CD14-positive monocyte (primary cell): ENCODE results near the gene DPP7. TPM values are rescaled to one million over a fixed set of nuclear protein-coding genes. Genes with fewer than 3 reads are reported as not detected.

Experiments used
- DNase-seq, 3 donors: peaks; one replicate each; pipeline ENCODE4 v3.0.0-alpha.2; 2011 to 2022
- H2AFZ ChIP-seq: 2 replicates; pipeline ENCODE4 v1.6.0; 2012; ENCODE audit warnings: mild to moderate bottlenecking, low read depth, low read length, inconsistent platforms; ENCODE audit not compliant: insufficient read depth, poor library complexity, severe bottlenecking
- H3K27ac ChIP-seq, 2 donors: 1 replicate in 1 of 2; 2 replicates in 1 of 2; pipeline ENCODE4 v1.5.1; 2012 to 2013; ENCODE audit warnings: low read length in 2 of 2, control low read depth in 1 of 2, inconsistent platforms in 1 of 2, low read depth in 1 of 2, mild to moderate bottlenecking in 1 of 2
- H3K27me3 ChIP-seq, 2 donors: one replicate each; pipeline versions ENCODE4 v1.6.0 to v1.6.1; 2011 to 2013; ENCODE audit warnings: low read length in 2 of 2; ENCODE audit not compliant: control insufficient read depth in 2 of 2, insufficient read depth in 2 of 2
- H3K36me3 ChIP-seq, 2 donors: replicated peaks in 1 of 2; 1 replicate in 1 of 2; 2 replicates in 1 of 2; pipeline versions ENCODE4 v1.5.1 to v1.6.1; 2012 to 2013; ENCODE audit warnings: low read length in 2 of 2, control low read depth in 1 of 2, inconsistent platforms in 1 of 2, mild to moderate bottlenecking in 1 of 2; ENCODE audit not compliant: insufficient read depth in 2 of 2, control insufficient read depth in 1 of 2
- H3K4me1 ChIP-seq, 2 donors: 1 replicate in 1 of 2; 2 replicates in 1 of 2; pipeline versions ENCODE4 v1.5.1 to v1.6.1; 2012 to 2013; ENCODE audit warnings: low read length in 2 of 2, control low read depth in 1 of 2, inconsistent platforms in 1 of 2, mild to moderate bottlenecking in 1 of 2, moderate library complexity in 1 of 2; ENCODE audit not compliant: insufficient read depth in 2 of 2, control insufficient read depth in 1 of 2
- H3K4me2 ChIP-seq: replicated peaks from 2 replicates; pipeline ENCODE3; 2012; ENCODE audit warnings: low read length, moderate library complexity, mild to moderate bottlenecking; ENCODE audit not compliant: poor library complexity, severe bottlenecking; ENCODE audit errors: extremely low read depth
- H3K4me3 ChIP-seq, 3 experiments: fragments of 200-600 bp in 1 of 3; sonication (generic) in 1 of 3; replicated peaks in 1 of 3; 1 replicate in 2 of 3; 2 replicates in 1 of 3; pipeline ENCODE4 v1.5.1; 2011 to 2013; ENCODE audit warnings: low read length in 3 of 3, mild to moderate bottlenecking in 3 of 3, control low read depth in 2 of 3, low read depth in 2 of 3, inconsistent platforms in 1 of 3, moderate library complexity in 1 of 3
- H3K79me2 ChIP-seq: 2 replicates; pipeline ENCODE4 v1.6.0; 2012; ENCODE audit warnings: mild to moderate bottlenecking, control low read depth, inconsistent platforms, low read length, moderate library complexity; ENCODE audit not compliant: insufficient read depth
- H3K9ac ChIP-seq: 2 replicates; pipeline ENCODE4 v1.6.0; 2017; ENCODE audit warnings: low read length, mild to moderate bottlenecking; ENCODE audit not compliant: insufficient read depth, poor library complexity, severe bottlenecking
- H3K9me3 ChIP-seq, 2 donors: replicated peaks in 1 of 2; 1 replicate in 1 of 2; 2 replicates in 1 of 2; pipeline versions ENCODE4 v1.5.1 to v1.6.1; 2012 to 2013; ENCODE audit warnings: low read length in 2 of 2, control low read depth in 1 of 2; ENCODE audit not compliant: control insufficient read depth in 1 of 2, insufficient read depth in 1 of 2
- H4K20me1 ChIP-seq: 2 replicates; pipeline ENCODE4 v1.6.0; 2012; ENCODE audit warnings: mild to moderate bottlenecking, low read length, control low read depth, moderate library complexity; ENCODE audit not compliant: insufficient read depth
- H3K27ac Mint-ChIP-seq, 7 donors: one replicate each; pipeline ENCODE4 v1.8.0; 2020; ENCODE audit warnings: mild to moderate bottlenecking in 7 of 7, mixed read lengths in 7 of 7, moderate library complexity in 6 of 7, inconsistent platforms in 2 of 7
- H3K27me3 Mint-ChIP-seq, 3 donors: one replicate each; pipeline ENCODE4 v1.8.0; 2021 to 2022; ENCODE audit warnings: low read depth in 3 of 3, mild to moderate bottlenecking in 3 of 3, mixed read lengths in 3 of 3, moderate library complexity in 3 of 3, inconsistent platforms in 1 of 3
- H3K36me3 Mint-ChIP-seq, 2 donors: one replicate each; pipeline ENCODE4 v1.8.0; 2020; ENCODE audit warnings: mixed read lengths in 2 of 2, inconsistent platforms in 1 of 2, mild to moderate bottlenecking in 1 of 2
- H3K4me1 Mint-ChIP-seq: one replicate; pipeline ENCODE4 v1.8.0; 2020; ENCODE audit warnings: mild to moderate bottlenecking, mixed read lengths
- H3K4me3 Mint-ChIP-seq, 2 donors: one replicate each; pipeline ENCODE4 v1.8.0; 2020; ENCODE audit warnings: mild to moderate bottlenecking in 2 of 2, mixed read lengths in 2 of 2, moderate library complexity in 1 of 2
- H3K9me3 Mint-ChIP-seq, 7 donors: one replicate each; pipeline ENCODE4 v1.8.0; 2020 to 2022; ENCODE audit warnings: mixed read lengths in 7 of 7, mild to moderate bottlenecking in 6 of 7, moderate library complexity in 6 of 7, inconsistent platforms in 2 of 7
- WGBS: methylation state at CpG from one replicate; pipeline ENCODE4 v1.1.5; 2013; ENCODE audit warnings: missing lambda C conversion rate; ENCODE audit not compliant: insufficient coverage; 5-methylcytosine and 5-hydroxymethylcytosine counted together
- intact Hi-C, 2 donors: fragments of 100-400 bp; cut with micrococcal nuclease; formaldehyde crosslinking; loops; one replicate each; pipeline versions ENCODE4 v1.15.0 to v1.15.1; 2023
- polyA plus RNA-seq, 3 donors: library from polyadenylated mRNA; depleted of rRNA in 1 of 3; unstranded in 2 of 3; stranded (reverse) in 1 of 3; fragments of 300-500 nt in 2 of 3; fragments of >200 nt in 1 of 3; fragmentation: Illumina TruSeq in 2 of 3; gene quantifications; 1 replicate in 2 of 3; 2 replicates in 1 of 3; pipeline ENCODE4 v1.2.3, GENCODE V29; 2012 to 2021
- TF ChIP-seq, protein P1 (sequence below): fragments of 200-600 bp; IDR thresholded peaks from one replicate; pipeline ENCODE4 v1.8.0; 2022; ENCODE audit warnings: antibody characterized with exemption, mild to moderate bottlenecking

Gene DPP7
- polyA plus RNA-seq, 3 donors: 68.3 to 287 (median 150) TPM

GRCh38 chr9:137128158-137128861 lies 13.8 kb upstream of the DPP7 start:
- peaks cover 25 to 35% (median 30%) of the 10 kb centered on the region in 3 donors for H3K27me3 Mint-ChIP-seq
- no peaks in the 10 kb centered on the region for H3K36me3 ChIP-seq
- no peaks in the 10 kb centered on the region for H4K20me1 ChIP-seq
- peak overlapping the region; percentile 80 to 99 for H3K4me3 Mint-ChIP-seq
- peaks cover 3 to 19% (median 14%) of the 10 kb centered on the region in 7 donors for H3K9me3 Mint-ChIP-seq
- H3K4me1 Mint-ChIP-seq: peaks cover 26% of the 10 kb centered on the region
- H3K27ac Mint-ChIP-seq: no peak overlapping the region
- H2AFZ ChIP-seq: no peak overlapping the region
- H3K27me3 ChIP-seq: peaks cover 0 to 25% of the 10 kb centered on the region in 2 donors
- H3K4me1 ChIP-seq: peaks cover 33 to 42% of the 10 kb centered on the region in 2 donors
- 66% methylated on average over 16 of the region's 19 CpGs for WGBS
- H3K4me2 ChIP-seq: peak overlapping the region; percentile 88
- peak overlapping the region in 1 of 3 experiments; percentile 82 for H3K4me3 ChIP-seq
- peaks cover 10 to 17% of the 10 kb centered on the region in 2 donors for H3K9me3 ChIP-seq
- H3K27ac ChIP-seq: no peak overlapping the region
- no peak for DNase-seq
- TF ChIP-seq, protein P1, sequence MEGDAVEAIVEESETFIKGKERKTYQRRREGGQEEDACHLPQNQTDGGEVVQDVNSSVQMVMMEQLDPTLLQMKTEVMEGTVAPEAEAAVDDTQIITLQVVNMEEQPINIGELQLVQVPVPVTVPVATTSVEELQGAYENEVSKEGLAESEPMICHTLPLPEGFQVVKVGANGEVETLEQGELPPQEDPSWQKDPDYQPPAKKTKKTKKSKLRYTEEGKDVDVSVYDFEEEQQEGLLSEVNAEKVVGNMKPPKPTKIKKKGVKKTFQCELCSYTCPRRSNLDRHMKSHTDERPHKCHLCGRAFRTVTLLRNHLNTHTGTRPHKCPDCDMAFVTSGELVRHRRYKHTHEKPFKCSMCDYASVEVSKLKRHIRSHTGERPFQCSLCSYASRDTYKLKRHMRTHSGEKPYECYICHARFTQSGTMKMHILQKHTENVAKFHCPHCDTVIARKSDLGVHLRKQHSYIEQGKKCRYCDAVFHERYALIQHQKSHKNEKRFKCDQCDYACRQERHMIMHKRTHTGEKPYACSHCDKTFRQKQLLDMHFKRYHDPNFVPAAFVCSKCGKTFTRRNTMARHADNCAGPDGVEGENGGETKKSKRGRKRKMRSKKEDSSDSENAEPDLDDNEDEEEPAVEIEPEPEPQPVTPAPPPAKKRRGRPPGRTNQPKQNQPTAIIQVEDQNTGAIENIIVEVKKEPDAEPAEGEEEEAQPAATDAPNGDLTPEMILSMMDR: no peak
- H3K9ac ChIP-seq: no peak overlapping the region
- no peaks in the 10 kb centered on the region for H3K79me2 ChIP-seq
- intact Hi-C loops: loop anchor here in 1 of 2 donors (5.0 kb wide), 1 partner anchor 94 kb away; the partner anchor contains the start of gene RNF208
- peaks cover 0 to 3% of the 10 kb centered on the region in 2 donors for H3K36me3 Mint-ChIP-seq

DNA sequence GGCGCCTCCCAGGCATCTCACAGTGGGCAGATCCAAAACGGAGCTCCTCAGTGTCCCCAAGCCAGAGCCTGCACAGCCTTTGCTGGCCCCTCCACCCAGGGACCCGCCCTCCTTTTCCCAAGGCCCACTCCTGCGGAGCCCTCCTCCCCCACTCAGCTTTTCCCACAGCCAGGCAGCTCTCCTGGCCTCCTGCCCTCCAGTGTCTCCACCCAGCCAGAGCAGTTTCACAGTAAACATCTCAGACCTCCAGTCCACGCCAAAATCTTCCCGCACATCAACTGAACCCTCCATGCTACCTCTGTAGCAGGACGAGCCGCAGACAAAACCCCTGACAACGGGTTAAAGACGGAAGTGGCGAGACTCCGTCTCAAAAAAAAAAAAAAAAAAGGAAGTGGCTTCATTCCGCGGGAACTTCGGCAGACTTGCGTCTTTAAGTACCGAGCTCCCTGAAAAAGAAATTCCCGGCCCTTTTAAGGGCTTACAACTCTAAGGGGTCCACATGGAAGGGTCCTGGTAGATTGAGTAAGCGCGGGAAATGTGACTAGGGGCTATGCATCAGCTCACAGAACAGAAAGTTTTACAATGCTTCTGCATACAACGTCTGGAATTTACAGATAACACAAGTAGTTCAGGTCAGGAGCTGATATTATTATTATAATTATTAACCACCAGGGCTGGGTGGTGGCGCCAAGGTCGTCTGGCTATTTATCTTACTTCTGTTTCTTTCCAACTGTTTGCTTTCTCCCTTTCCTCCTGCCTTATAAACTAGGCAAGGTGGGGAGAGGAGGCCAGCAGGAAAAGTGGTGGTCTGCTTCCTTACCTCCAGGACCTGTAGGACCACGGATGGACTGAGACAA lies 13.0 kb upstream of the DPP7 start:
- H4K20me1 ChIP-seq: no peaks in the 10 kb centered on the region
- Mint-ChIP-seq H3K27ac (peak overlapping the region; percentile 82 to 91 (median 87)), H3K4me1 (peaks cover 26% of the 10 kb centered on the region), H3K4me3 (peak overlapping the region; percentile 79 to 99), H3K27me3 (peaks cover 22 to 29% (median 29%) of the 10 kb centered on the region in 3 donors), H3K9me3 (peaks cover 3 to 19% (median 14%) of the 10 kb centered on the region in 7 donors), H3K36me3 (peaks cover 0 to 3% of the 10 kb centered on the region in 2 donors)
- H3K36me3 ChIP-seq: no peaks in the 10 kb centered on the region
- H3K4me2 ChIP-seq: peak overlapping the region; percentile 88
- H3K79me2 ChIP-seq: no peaks in the 10 kb centered on the region
- WGBS: 12% methylated on average over 18 of the region's 24 CpGs
- H3K4me1 ChIP-seq: peaks cover 33 to 42% of the 10 kb centered on the region in 2 donors
- intact Hi-C loops: loop anchor here in 1 of 2 donors (5.0 kb wide), 1 partner anchor 95 kb away; the partner anchor contains the start of gene RNF208
- H3K27ac ChIP-seq: peak overlapping the region; percentile 55 to 70
- TF ChIP-seq, protein P1: no peak
- H2AFZ ChIP-seq: peak overlapping the region; percentile 74
- peaks cover 0 to 25% of the 10 kb centered on the region in 2 donors for H3K27me3 ChIP-seq
- peak overlapping the region; percentile 42 for H3K9ac ChIP-seq
- H3K4me3 ChIP-seq: peak overlapping the region; percentile 19 to 82 (median 45)
- H3K9me3 ChIP-seq: peaks cover 10 to 17% of the 10 kb centered on the region in 2 donors
- DNase-seq: peak; percentile 62 to 75 (median 74)
